Measurements from ENCODE around the gene METTL9.

DNA sequence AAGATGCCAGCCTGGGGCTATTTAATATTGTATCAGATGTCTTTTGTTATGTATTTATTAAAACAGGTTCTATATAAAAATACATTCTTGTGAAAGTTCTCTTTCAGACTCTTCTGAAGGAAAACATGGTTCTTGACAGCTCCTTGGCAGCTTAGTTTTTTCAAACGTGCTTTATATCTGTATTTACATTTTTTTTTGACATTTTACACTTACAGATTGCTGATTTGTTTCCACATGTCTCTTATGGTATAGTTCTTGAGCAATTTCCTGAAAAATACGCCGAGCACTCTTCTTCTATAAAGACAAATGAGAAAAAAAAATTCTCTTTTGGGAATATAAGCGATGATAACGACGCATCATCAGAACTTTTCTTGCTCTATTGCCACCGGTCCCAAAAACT, 43.5 kb downstream of the METTL9 start:
- TF ChIP-seq POLR2A (IDR thresholded peaks at IDR 0.05): no peak
- TF ChIP-seq, protein P1, sequence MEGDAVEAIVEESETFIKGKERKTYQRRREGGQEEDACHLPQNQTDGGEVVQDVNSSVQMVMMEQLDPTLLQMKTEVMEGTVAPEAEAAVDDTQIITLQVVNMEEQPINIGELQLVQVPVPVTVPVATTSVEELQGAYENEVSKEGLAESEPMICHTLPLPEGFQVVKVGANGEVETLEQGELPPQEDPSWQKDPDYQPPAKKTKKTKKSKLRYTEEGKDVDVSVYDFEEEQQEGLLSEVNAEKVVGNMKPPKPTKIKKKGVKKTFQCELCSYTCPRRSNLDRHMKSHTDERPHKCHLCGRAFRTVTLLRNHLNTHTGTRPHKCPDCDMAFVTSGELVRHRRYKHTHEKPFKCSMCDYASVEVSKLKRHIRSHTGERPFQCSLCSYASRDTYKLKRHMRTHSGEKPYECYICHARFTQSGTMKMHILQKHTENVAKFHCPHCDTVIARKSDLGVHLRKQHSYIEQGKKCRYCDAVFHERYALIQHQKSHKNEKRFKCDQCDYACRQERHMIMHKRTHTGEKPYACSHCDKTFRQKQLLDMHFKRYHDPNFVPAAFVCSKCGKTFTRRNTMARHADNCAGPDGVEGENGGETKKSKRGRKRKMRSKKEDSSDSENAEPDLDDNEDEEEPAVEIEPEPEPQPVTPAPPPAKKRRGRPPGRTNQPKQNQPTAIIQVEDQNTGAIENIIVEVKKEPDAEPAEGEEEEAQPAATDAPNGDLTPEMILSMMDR (IDR thresholded peaks at IDR 0.05): no peak
